Femur (tissue), 1 donor: Measurements from ENCODE around the gene ACOX1.

Experiments
- DNase-seq: peaks from one replicate; pipeline ENCODE4 v3.0.0-alpha.2; 2017

Gene ACOX1

GRCh38 chr17:76008208-76008607 lies 29.2 kb upstream of the ACOX1 start:
- DNase-seq = no peak

GRCh38 chr17:76007850-76008165 lies 28.8 kb upstream of the ACOX1 start:
- no peak for DNase-seq

- DNase-seq = no peak
These were observed 28.3 kb upstream of the ACOX1 start for GRCh38 chr17:76007131-76007849.

GRCh38 chr17:76005263-76006149 lies 26.5 kb upstream of the ACOX1 start:
- peak; percentile 88 for DNase-seq

GRCh38 chr17:76004750-76005262 lies 25.8 kb upstream of the ACOX1 start:
- DNase-seq = no peak

- no peak for DNase-seq
These were observed 24.9 kb upstream of the ACOX1 start for GRCh38 chr17:76003915-76004314.

GRCh38 chr17:76002100-76002499 lies 23.1 kb upstream of the ACOX1 start:
- peak; percentile 12 for DNase-seq

- DNase-seq = no peak
These were observed 22.0 kb upstream of the ACOX1 start, which contains the start of gene CDK3 for GRCh38 chr17:76000755-76001521. Gene CDK3 (plus strand): TSS chr17:76000855. CDS start chr17:76001426, 571 bp downstream.

GRCh38 chr17:76000016-76000754 lies 21.2 kb upstream of the ACOX1 start:
- no peak for DNase-seq

- no peak for DNase-seq
These were observed 19.4 kb upstream of the ACOX1 start for GRCh38 chr17:75998327-75998795.

- peak; percentile 67 for DNase-seq
These were observed 18.0 kb upstream of the ACOX1 start for GRCh38 chr17:75996665-75997590.

- DNase-seq = no peak
These were observed 16.5 kb upstream of the ACOX1 start for GRCh38 chr17:75995385-75995925.

GRCh38 chr17:75994802-75995370 lies 15.9 kb upstream of the ACOX1 start:
- no peak for DNase-seq

GRCh38 chr17:75991396-75991795 lies 12.4 kb upstream of the ACOX1 start:
- no peak for DNase-seq

GRCh38 chr17:75987041-75987440 lies 8.1 kb upstream of the ACOX1 start:
- no peak for DNase-seq

GRCh38 chr17:75985986-75986385 lies 7.0 kb upstream of the ACOX1 start:
- DNase-seq = no peak

GRCh38 chr17:75983501-75984181 lies 4.7 kb upstream of the ACOX1 start:
- no peak for DNase-seq

- DNase-seq = no peak
These were observed 2.2 kb upstream of the ACOX1 start for GRCh38 chr17:75981019-75981615.
